ENCODE data around the gene CHAMP1. TPM values are rescaled to one million over a fixed set of nuclear protein-coding genes. Genes with fewer than 3 reads are reported as not detected.

The CHAMP1 gene
- total and polyA plus RNA-seq, 2 of the 4 experiments (the other 2 are of a cell fraction): 13.3 to 32.7 TPM

- H3K9ac ChIP-seq (ENCODE audit: low read depth, low read length): no peak overlapping the region
- no peak overlapping the region for H4K8ac ChIP-seq (ENCODE audit: low read depth in 2 of 2, low read length in 2 of 2)
- H2BK5ac ChIP-seq (ENCODE audit: low read depth, low read length, poor library complexity, severe bottlenecking): no peak overlapping the region
- H3K79me1 ChIP-seq (ENCODE audit: low read depth in 1 of 2, low read length in 2 of 2): peaks cover 17 to 53% of the 10 kb centered on the region in 2 experiments
- H3K4ac ChIP-seq (ENCODE audit: low read depth, low read length): no peak overlapping the region
- H2BK15ac ChIP-seq (ENCODE audit: low read depth, low read length): no peak overlapping the region
- no TSS peak for BruUV-seq (replicated peaks)
- H2BK20ac ChIP-seq (ENCODE audit: low read depth, low read length): no peak overlapping the region
- H4K5ac ChIP-seq (ENCODE audit: low read depth, low read length): no peak overlapping the region
- H3K36me3 ChIP-seq (ENCODE audit: control insufficient read depth, insufficient read depth, low read length): peaks cover 35% of the 10 kb centered on the region
- no peak overlapping the region for H4K91ac ChIP-seq (ENCODE audit: insufficient read depth, low read depth, low read length)
- peak; percentile 71 for TF ChIP-seq MAFK (IDR thresholded peaks at IDR 0.05; ENCODE audit: low read depth, low read length)
- no peak for TF ChIP-seq RCOR1 (IDR thresholded peaks at IDR 0.05; ENCODE audit: insufficient replicate concordance, low read length)
- no peak for TF ChIP-seq CEBPB (IDR thresholded peaks at IDR 0.05; ENCODE audit: low read depth, low read length)
- peaks cover 10% of the 10 kb centered on the region for H3K9me1 ChIP-seq (ENCODE audit: insufficient read depth, low read length)
- H3K4me2 ChIP-seq (ENCODE audit: low read depth, low read length): no peak overlapping the region
- POLR2A ChIA-PET (ENCODE audit: unreplicated experiment): no interaction called here
- no peak overlapping the region for H3K4me3 ChIP-seq (ENCODE audit: insufficient read depth, low read depth, low read length)
- no peak for DNase-seq
- in situ Hi-C loops (cut with MboI; ENCODE audit: low sequenced_read_pairs) (no loop called here), dilution Hi-C loops (cut with HindIII; ENCODE audit: low sequenced_read_pairs, unreplicated experiment) (no loop called here), intact Hi-C loops (cut with micrococcal nuclease) (no loop called here)
- H4K20me1 ChIP-seq (ENCODE audit: insufficient read depth, low read length): no peaks in the 10 kb centered on the region; the same call in 1 of the 2 replicates
- no peak overlapping the region for H3K56ac ChIP-seq (ENCODE audit: extremely low read depth, insufficient read depth, low read length)
- no peak overlapping the region for H2AK5ac ChIP-seq (ENCODE audit: low read depth, low read length)
- H2BK120ac ChIP-seq (ENCODE audit: low read depth, low read length): no peak overlapping the region
- no peak overlapping the region for H3K23ac ChIP-seq (ENCODE audit: low read depth, low read length)
- no peak overlapping the region for H2AFZ ChIP-seq (replicated peaks; ENCODE audit: low read length, poor library complexity)
- WGBS, 2 experiments (ENCODE audit: extremely low coverage in 2 of 2, insufficient read length in 1 of 2): 93% methylated on average over 7 of the region's 10 CpGs; no CpG with 5 or more reads in 1 of the 2 experiments
- H3K9me3 ChIP-seq (ENCODE audit: control insufficient read depth, insufficient read depth, low read length): no peaks in the 10 kb centered on the region
- no peak overlapping the region for H3K18ac ChIP-seq (ENCODE audit: low read depth, low read length)
- H2AK9ac ChIP-seq (replicated peaks; ENCODE audit: low read depth, low read length, poor library complexity): no peak overlapping the region
- H3K4me1 ChIP-seq (ENCODE audit: control insufficient read depth, insufficient read depth, low read length): no peaks in the 10 kb centered on the region
- no peak overlapping the region for H3K14ac ChIP-seq (replicated peaks; ENCODE audit: low read depth, low read length)
- no peak overlapping the region for H3K27ac ChIP-seq (ENCODE audit: insufficient read depth, low read length)
- CTCF ChIA-PET: no interaction called here
- no peaks in the 10 kb centered on the region for H3K27me3 ChIP-seq (ENCODE audit: control insufficient read depth, insufficient read depth, low read length)
- no peak for ATAC-seq (ENCODE audit: low read depth)
These were observed 17.9 kb upstream of the CHAMP1 start for GRCh38 chr13:114296448-114296847.

All from IMR-90 (cell line).